Renal cortical epithelial cell (primary cell): ENCODE results near the gene ATP6V1F. TPM values are rescaled to one million over a fixed set of nuclear protein-coding genes. Genes with fewer than 3 reads are reported as not detected.

ENCODE experiments used
- total RNA-seq: library from RNA; depleted of rRNA; stranded (reverse); fragments of >200 nt; gene quantifications from 2 replicates; pipeline ENCODE4 v1.2.3, GENCODE V29; 2014

ATP6V1F gene
- total RNA-seq, 1 donor from 2014 or later, result 82.1 TPM

Other genes with a start within 250 kb of the ATP6V1F start
- gene GARIN1A, start 190.6 kb upstream of the ATP6V1F start, total RNA-seq, result 0.17 and 0.60 TPM in 2 replicates
- 394 and 395 TPM in 2 replicates for gene CALU, start 123.5 kb upstream of the ATP6V1F start, total RNA-seq
- not detected in 2 replicates for gene OPN1SW, start 87.1 kb upstream of the ATP6V1F start, total RNA-seq
- gene CCDC136, start 70.9 kb upstream of the ATP6V1F start, total RNA-seq, result 1.3 TPM in 1 of 2 replicates, not detected in the other
- 29.3 and 56.7 TPM in 2 replicates for gene FLNC, start 32.5 kb upstream of the ATP6V1F start, total RNA-seq
- gene KCP, start 47.9 kb downstream of the ATP6V1F start, total RNA-seq, result 1.9 and 6.8 TPM in 2 replicates
- gene IRF5, start 75.1 kb downstream of the ATP6V1F start, total RNA-seq, result 5.4 and 7.7 TPM in 2 replicates
- gene TNPO3, start 192.3 kb downstream of the ATP6V1F start, total RNA-seq, result 74.5 and 103 TPM in 2 replicates